COLO668 (cell line): ENCODE data around the gene BMF.

Experiments
- DNase-seq: peaks from one replicate; lab custom pipeline; 2025; ENCODE audit not compliant: unreplicated experiment; lab: John Stamatoyannopoulos, UW

Gene BMF

DNA sequence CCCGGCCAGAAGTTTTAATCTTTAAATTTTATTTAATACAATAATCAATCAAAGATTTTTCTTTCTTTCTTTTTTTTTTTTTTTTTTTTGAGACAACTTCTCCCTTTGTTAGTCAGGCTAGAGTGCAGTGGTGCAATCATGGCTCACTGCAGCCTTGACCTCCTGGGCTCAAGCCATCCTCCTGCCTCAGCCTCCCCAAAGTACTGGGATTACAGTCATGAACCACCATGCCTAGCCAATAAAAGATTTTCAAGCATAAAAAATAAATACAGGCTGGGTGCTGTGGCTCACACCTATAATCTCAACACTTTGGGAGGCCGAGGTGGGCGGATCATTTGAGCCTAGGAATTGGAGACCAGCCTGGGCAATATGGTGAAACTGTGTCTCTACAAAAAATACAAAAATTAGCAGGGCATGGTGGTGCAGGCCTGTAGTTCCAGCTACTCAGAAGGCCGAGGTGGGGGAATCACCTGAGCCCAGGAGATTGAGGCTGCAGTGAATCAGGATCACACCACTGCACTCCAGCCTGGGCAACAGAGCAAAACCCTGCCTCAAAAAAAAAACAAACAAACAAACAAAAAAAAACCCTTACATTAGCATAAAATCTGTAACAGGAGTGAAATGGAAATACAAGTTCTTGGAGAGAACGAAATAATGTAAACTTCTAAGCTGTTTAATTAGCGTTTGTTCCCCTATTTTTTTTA, 40.6 kb downstream of the BMF start:
- no peak for DNase-seq

DNA sequence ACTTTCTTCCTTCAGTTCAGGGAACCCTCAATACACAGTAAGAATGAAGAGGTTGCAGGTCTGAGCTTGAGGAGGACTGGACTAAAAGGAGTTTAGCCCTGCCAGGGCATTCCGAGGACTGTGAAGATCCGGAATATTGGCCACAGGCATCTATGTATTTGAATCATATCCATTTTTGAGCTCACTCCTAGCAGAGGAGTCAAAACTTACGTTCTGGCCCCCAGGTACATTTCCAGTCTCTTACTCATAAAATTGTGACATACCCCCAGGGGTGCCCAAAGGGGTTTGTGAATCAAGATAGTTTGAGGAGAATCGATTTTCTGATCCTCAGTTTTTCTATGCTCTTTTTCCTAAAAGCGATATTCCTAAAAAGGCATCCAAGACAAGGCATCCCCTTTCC, 42.1 kb downstream of the BMF start:
- no peak for DNase-seq

DNA sequence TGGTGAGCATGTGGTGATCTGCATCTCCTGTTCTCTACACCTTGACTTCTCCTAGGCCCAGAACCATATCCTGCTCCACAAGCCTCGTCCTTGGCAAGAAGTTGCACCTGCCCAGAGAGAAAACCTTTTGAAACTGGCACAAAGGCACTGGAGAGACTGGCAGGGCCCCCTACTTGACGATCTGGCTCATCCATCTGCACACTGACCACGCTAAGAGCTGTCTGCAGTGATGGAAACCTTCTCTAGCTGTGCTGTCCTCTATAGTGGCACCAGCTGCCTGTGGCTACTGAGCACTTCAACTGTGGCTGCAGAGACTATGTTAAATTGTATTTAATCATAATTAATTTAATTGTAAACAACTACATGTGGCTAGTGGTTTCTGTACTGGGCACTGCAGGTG, 43.5 kb downstream of the BMF start:
- DNase-seq: peak; percentile 58

DNA sequence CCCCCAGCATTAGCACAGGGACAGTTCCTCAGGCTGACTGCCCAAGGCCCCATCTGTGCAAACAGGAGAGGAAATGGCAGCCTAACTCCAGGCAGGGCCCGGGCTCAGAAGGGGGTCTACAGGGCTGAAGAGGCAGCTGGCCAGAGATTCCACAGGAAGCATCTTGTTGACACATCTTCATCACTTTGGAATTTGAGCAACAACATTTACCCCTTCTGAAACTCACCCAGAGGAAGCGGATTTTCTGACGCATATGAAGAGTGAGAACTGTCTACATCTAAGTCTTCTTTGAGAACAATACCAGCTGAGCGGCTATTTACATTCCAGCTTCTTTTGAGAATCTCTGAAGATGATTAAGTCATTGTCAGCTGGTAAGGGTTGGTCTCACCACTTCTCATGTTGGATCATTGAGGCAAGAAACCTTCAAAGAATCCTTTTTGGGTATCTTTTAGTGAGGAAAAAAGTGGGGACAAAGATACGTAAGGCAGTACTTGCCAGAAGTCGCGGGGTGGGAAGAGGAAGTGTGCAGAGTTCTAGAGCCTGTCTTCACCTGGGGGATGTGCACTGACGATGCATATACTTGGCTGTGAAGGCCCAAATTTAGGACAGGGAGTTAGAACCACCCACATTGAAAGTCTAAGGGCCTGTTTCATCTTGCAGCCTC, 44.3 kb downstream of the BMF start:
- no peak for DNase-seq

DNA sequence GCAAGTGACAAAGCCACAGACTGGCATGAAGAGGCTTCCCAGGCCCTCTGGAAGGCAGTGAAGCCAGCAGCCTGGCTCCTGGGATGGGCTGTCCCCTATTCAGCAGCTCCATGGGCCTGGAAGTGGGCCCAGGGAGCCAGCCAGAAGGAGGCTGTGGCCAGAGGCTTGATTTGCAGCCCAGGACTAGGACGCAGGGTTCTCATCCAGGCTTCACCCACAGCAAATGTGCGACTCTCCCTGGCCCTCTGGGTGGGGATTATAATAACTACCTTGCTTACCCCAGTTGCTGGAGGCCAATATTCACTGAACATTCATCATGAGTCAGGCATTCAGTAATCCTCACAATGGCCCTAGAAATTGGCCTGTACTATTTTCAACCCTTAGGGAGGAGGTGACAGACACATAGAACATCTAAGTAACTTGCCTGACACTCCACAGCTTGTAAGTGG, 45.1 kb downstream of the BMF start:
- no peak for DNase-seq

DNA sequence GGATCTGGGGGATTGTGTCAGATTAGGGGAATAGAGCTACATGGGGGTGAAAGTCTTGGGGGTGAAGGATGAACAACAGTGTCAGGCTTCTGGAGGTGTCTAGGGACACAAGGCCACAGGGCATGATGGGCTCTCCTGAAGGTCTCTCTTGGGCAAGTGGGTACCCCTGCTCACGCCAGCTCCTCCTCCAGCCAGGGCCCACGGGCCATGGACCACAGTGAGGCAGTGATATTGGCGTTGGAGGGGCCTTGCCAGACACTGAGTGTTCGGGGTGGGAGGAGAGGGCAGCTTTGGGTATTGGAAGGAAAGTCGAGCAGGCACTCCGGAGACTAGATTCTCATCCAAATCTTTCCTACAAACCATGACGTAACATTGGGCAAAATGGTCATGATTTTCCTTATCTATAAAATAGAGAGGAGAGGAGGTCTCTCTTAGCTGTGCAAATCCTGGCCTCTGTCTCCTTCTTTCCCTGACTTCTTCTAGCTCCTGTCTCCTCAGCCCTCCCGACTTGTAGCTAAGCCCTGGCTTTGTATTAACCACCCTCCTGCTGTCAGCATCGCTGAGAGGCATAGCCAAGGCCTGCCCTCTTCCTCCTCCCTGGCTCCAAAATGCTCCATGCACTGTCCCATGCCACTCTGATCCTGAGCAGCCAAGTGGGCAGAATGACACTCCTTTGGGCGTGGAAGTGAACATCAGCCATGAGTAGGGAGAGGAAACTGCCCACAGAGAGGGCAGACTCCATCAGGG, 45.7 kb downstream of the BMF start:
- no peak for DNase-seq

DNA sequence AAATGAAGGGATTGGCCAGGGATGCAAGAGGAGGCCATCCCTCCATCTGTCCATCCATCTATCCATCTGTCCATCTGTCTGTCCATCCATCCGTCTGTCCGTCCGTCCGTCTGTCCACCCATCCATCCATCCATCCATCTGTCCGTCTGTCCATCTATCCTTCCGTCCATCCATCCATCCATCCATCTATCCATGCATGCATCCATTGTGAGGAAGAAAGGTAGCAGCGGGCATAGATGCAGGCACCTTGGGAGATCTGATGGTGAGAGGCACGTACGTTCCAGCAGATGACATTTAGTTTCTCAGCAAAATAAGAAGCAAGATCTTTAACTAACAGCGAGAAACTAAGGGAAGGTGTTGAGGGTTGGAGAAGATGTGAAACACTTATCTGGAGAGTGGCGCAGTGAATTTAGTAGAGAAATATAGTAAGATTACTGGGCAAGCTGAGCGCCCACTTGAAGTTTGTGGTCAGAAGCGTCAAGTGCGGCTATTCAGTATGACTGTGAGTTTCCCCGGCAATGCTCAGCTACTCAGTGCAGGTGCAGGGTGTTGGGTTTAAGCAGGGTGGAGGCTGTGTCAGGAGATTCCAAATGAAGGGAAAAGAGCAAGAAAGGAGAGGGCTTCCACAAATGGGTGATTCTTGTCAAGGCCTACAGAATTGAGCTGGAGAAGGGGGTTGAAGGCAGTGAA, 47.3 kb downstream of the BMF start:
- DNase-seq: no peak

DNA sequence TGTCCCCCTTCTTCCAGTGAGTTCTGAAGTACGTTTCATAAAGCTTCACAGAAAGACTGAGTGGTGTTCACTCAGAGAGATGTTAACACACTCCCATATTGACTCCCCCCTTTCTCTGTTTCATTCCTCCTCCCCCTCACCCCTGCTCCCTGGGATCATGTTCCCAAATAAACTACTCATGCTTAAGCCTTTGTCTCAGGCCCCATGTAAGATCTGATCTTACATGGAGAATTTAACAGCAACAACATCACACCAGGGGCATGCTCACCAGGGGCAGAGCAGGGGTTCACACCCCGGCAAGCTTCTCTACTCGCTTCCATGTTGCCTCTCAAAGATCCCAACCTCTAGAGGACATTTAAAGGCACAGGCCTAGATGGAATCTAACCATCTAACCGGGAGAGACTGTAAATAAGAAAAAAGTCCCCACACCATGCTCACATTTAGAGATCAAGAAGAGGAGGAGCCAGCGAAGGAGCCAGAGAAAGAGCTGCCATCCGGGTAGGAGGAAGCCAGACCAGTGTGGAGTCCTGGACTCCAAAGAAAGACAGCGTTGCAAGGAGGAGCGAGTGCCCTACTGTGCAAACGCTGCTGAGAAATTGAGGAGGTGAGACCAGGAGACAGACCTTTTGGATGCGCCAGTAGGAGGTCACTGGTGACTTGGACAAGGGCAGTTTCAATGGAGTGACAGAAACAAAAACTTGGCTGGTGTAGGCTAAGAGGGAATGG, 48.3 kb downstream of the BMF start:
- DNase-seq: no peak

DNA sequence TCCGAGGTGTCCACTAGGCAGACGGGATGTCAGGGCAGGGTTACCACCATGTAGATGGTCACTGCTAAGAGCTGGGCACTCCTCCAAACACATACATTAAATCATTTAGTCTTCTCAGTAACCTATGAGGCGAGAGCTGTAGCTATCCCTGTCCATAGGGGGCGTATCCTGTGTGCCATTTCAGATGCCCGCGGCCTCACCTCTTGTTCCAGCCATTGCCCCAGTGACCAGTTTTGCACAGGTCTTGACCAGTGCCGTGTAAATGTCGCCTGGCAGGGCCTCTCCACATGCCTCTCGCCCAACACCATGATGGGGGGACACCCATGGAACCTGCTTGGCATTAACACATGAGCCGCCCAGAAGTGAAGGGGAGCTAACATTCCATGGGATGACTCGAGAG, 48.9 kb downstream of the BMF start:
- DNase-seq: no peak

DNA sequence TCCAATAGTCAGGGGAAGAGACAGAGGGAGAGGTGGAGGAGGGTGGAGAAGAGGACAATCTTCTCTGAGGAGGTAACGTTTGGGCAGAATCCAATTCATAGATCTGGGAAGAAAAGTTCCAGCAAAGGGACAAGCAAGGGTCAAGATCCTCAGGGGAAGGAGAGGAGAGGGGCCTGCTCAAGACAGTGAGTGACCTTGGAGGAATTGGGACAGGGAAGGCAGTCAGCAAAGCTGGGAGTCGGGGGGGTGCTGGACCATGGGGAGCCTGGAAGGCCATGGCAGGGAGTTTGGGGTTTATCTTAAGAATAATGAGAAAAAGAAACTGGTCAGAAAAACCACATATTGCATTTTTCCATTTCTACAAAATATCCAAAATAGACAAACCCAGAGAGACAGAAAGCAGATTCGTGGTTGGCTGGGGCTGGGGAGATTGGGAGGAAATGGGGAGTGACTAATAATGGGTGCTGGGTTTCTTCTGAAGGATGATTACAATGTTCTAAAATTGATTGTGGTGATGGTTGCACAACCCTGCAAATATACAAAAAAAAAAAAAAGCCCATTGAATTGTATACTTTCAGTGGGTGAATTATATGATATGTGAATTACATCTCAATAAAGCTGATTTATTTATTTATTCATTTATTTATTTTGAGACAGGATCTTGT, 50.1 kb downstream of the BMF start:
- DNase-seq: no peak

DNA sequence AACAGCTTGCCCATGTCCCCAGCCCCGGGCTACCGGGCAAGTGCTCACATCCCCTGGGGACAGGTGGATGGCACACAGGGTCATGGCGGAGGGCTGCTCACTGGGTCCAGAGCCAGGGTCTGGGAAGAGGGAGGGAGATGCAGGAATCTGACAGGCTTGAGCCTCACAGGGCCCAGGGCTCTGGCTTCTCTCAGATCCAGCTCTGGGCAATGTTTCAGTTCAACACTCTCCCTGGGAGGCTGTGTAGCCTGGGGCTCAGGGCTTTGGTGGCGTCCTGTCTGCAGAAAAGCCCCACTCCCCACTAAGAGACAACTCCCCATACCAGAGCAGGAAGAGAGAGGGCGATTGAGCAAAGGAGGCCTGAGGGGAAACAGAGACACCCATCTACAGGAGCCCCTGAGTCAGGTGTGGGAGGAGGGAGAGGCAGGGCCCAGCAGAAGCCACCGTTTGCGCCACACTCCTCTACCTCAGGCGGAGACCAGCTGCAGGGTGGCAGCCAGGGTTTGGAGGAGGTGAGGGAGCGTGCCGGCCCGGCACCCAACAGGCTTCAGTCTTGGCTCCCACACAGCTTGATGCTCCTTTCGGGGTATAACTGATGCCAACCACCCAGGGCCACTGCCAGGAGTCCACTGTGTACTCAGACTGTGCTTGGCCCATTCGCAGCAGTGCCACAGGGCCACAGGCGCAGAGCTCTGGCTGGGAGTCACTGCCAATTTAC, 52.9 kb downstream of the BMF start:
- peak; percentile 62 for DNase-seq

DNA sequence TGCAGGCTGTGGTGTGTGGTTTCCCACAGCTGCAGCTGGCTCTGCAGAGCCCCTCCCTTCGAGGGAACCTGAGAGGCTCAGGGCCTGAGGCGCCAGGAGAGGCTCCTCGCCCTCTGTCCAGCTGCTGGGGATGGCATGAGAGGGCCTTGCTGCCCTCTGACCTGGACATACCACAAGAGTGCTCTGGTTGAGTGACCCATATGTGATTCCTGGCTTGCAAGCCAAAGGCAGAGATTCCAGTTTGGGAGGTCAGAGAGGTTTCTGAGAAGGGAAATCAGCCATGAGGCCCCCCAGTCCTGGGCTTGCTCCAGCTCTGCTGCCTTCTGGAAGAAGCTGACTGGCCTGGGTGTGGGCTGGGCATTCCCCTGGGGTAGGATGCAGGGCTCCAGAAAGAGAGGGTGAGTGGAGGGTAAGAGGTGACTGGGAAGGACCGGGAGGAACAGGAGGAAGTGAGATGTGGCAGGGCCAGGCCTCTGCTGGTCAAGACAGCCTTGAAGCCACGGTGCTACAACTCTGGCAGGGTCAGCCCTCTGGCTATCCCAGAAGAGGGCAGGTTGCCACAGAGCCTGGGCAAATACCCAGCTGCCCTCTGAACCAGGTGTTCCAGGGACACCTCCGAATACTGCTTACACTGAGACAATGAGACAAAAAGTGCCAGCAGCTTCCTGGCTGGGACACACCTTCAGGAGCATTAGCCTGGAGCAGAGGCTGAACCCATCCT, 53.7 kb downstream of the BMF start:
- DNase-seq: peak; percentile 93

DNA sequence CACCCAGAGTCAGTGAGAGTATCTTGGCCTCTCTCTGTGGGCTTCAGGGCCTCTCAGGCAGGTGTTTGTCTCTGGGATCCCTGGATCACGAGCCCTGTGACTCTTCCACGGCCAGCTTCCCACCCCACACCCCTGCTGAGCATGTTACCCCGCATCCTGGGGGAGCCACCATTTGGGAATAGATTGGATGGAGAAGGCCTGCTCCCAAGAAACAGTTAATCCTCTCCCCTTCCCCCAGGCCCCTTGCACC, 54.1 kb downstream of the BMF start:
- no peak for DNase-seq

DNA sequence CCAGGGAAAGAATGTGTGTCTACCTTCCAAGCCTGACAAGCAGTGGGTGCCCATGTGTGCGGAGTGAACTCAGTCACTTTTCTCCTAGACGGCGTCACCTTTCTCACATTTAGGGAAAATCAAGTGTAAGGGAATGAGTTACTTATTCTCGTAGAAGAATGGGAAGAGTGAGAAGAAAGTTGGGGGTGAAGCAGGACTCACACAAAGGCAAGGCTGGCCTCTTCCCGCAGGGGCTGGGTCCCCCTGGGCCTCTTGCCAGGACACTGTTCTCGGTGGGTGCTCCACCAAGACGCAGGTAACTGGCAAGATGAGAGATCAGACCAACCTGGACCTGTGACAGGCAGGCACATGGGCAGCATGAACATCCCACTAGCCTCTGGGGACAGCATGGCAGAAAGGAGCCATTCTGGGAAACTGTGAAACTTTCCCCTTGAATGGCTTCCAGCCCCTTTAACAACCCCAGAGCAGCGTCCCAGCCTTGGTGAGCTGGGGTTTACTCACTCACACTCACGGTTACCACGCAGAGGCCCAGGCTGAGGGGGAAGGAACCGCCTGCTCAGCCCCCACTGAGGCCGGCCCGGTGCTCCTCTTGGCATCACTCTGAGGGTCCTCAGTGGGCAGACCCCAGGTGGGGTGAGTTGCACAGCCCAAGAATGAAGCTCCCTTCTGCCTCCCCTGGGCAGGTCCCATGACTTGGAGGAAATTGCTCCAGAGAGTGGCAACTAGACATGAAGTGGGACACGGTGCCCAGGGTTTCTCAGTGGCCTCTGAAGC, 54.7 kb downstream of the BMF start:
- no peak for DNase-seq

DNA sequence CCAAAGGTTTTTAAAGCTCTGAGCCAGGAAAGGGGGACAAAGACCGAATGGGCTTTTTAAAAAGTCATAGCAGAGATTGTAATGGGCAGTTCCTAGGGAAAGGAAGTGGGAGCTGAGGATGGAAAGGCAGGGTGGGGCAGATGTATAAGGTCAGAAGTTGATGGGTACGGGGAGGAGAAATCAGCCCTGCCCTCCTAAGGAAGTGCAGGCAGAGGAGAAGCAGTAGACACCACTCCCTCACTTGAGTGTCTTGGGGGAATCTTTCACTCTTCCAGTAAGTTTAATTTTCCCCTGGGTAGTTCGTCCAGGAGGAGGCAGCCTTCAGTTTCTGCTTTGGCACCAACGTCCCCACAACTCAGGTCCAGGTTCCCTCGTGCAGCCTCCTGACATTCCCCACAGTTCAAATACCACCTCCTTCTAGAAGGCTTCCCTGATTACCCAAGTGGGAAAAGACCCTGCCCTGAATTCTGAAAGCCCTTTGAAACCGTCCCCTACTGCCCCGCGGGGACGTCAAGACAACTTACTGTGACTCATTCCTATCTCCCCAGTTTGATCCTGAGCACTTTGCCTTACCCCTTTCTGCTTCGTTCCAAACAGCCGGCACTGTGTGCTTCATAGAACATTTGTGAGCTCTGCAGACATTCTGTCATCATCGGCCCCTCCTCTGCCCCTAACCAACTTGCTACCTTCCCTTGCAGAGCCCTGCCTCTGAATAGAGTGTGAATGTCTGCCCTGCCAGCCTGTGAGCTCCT, 55.4 kb downstream of the BMF start:
- no peak for DNase-seq

DNA sequence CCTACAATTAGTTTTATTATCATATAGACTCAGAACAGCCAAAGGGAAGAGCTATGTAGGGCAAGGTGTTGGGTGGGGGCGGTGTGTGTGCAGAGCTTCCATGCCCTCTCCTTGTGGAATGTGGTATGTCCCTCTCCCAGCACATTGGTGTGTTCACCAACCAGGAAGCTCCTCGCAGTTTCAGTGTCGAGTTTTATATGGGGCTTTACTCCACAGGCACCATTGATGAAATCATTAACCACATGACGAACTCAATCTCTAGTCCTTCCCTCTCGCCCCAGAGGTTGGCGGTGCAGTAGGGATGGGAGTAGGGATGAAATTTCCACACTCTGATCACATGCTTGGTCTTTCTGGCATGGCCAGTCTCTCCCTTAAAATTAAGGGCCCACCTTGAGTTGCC, 56.1 kb downstream of the BMF start:
- no peak for DNase-seq

DNA sequence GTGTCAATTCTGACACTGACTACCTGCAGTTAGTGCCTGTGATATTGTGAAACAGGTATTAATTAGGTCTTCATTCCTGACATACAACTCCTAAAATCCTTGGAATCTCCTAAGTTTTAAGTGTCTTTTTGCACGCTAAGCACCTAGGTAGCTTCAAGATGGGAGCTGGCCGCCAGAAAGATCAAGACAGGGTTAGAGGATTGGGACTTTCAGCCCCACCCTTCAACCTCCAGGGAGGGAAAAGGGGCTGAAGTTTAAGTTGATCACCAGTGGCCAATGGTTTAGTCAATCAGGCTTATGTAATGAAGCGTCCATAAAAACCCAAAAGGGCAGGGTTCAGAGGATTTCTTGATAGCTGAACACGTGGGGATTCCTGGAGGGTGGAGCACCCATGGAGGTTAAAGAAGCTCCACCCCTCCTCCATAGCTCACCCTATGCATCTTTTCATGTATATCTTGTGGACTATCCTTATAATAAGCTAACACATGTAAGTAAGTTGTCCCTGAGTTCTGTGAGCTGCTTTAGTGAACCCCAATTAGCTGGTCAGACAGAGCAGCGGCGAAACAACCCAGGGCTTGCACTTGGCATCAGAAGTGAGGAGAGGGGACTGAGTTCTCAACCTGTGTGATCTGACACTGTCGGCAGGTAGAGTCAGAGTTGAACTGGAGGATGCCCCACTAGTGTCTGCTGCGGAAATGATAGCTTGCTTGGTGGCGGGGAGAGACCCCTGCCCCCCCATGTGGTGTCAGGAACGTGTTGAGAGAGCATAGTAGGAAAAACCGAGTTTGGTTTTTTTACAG, 56.9 kb downstream of the BMF start:
- no peak for DNase-seq
